ENCODE measurements around the gene HUS1. TPM values are rescaled to one million over a fixed set of nuclear protein-coding genes. Genes with fewer than 3 reads are reported as not detected.
"Not testable (repeated sequence)": the region's sequence is repeated elsewhere in the genome, so short reads cannot be mapped to it uniquely, and the experiment has no call there.

Gene HUS1
- total and polyA plus RNA-seq, 2 experiments from 2014 or later = 16.1 to 27.7 TPM

DNA sequence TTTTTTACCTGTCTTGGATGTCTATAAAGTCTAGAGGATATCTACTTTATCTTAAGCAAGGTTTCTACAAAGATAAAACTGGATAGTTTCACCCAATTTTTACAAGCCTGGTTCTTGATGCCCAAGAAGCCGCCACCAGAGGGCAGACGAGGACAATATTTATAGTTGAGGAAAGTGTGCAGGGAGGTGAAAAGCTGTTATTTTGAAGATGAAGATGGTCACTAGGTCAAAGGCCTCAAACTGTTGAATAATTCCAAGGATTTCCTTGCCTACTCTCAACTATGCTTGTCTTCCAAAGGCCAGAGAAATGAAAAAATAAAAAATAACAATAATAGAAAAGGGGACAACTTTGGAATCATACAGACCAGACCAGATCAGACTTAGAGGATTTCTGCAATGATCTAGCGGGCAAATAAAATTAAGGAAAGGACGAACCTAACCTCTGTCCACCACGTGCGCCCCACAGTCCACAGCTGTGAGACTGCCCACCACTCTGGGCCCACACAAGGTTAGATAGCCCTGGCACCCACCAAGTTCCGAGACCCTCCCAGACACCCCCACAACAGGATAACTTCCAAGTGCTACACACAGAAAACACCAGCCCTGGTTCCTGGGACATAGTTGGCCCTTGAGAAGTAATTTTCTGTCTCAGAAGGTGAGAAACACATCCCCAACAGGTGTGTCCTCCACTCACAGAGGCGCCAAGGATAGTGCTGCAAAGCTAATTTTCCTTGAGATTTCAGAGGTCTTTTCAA lies 34.0 kb downstream of the HUS1 start:
- no peak overlapping the region for H3K27ac ChIP-seq
- H4K20me1 ChIP-seq (ENCODE audit: insufficient read depth, poor library complexity, severe bottlenecking) = no peaks in the 10 kb centered on the region
- H3K27me3 ChIP-seq = no peaks in the 10 kb centered on the region
- no peaks in the 10 kb centered on the region for H3K79me2 ChIP-seq
- no peaks in the 10 kb centered on the region for H3K9me3 ChIP-seq (ENCODE audit: low read depth)
- H3K4me3 ChIP-seq = no peak overlapping the region
- no peaks in the 10 kb centered on the region for H3K36me3 ChIP-seq (replicated peaks; ENCODE audit: insufficient read depth, low read depth)
- H3K9me2 ChIP-seq (replicated peaks; ENCODE audit: insufficient read depth) = no peaks in the 10 kb centered on the region
- peaks cover 10% of the 10 kb centered on the region for H3K4me1 ChIP-seq (ENCODE audit: insufficient read depth)
- DNase-seq (ENCODE audit: low spot score) = peak; percentile 84
- H2AFZ ChIP-seq = no peak overlapping the region
- H3K4me2 ChIP-seq = no peak overlapping the region
- TF ChIP-seq EZH2phosphoT487 (IDR thresholded peaks at IDR 0.05; ENCODE audit: low read depth, severe bottlenecking, unreplicated experiment) (no peak), EZH2 (IDR thresholded peaks at IDR 0.05; ENCODE audit: borderline replicate concordance) (no peak), CTCF (IDR thresholded peaks at IDR 0.05; ENCODE audit: poor library complexity) (peak; percentile 94)
- 52% methylated on average over 8 of the region's 8 CpGs for WGBS (ENCODE audit: low lambda C conversion rate, missing lambda C conversion rate)

DNA sequence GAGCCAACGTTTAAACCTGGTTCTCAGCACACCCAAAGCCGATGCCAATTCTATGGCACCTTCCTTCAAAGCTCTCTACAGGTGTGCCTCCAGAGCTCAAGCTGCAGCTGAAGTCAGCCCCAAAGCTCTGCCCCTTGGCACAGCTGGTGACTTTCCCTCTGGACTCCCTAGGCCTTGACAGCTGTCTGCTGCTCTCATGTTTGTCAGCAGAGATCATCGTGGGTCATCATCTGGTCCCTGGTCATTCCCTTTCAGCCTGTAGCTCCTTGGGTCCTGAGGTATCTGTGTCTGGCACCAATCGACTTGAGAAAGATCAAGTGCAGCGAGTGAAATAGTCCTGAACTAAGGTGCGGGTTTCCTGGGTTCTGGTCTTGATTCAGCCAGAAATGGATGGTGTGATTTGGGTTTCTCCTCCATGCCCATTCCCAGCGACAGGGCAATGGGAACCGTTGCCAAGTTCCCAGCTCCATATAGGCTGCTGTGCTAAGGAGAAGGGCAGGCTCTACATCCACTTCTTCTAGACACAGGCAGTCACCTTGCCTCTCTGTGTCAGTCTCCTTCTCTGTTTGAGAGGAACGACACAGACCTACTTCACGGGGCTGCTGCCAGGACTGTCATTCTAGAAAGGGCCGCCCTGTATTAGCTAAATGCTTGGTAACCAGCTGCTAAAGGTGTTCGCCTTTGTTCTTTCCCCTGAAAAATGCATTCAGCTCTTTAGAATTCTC lies 34.7 kb downstream of the HUS1 start:
- peaks cover 17% of the 10 kb centered on the region for H3K4me1 ChIP-seq (ENCODE audit: insufficient read depth)
- H3K9me3 ChIP-seq (ENCODE audit: low read depth) = no peaks in the 10 kb centered on the region
- DNase-seq (ENCODE audit: low spot score) = no peak
- no peaks in the 10 kb centered on the region for H3K9me2 ChIP-seq (replicated peaks; ENCODE audit: insufficient read depth)
- H3K4me2 ChIP-seq = no peak overlapping the region
- no peaks in the 10 kb centered on the region for H4K20me1 ChIP-seq (ENCODE audit: insufficient read depth, poor library complexity, severe bottlenecking)
- no peak overlapping the region for H3K27ac ChIP-seq
- 78% methylated on average over 12 of the region's 12 CpGs for WGBS (ENCODE audit: low lambda C conversion rate, missing lambda C conversion rate)
- no peak for TF ChIP-seq EZH2phosphoT487 (IDR thresholded peaks at IDR 0.05; ENCODE audit: low read depth, severe bottlenecking, unreplicated experiment)
- no peak for TF ChIP-seq EZH2 (IDR thresholded peaks at IDR 0.05; ENCODE audit: borderline replicate concordance)
- no peak for TF ChIP-seq CTCF (IDR thresholded peaks at IDR 0.05; ENCODE audit: poor library complexity)
- no peak overlapping the region for H3K4me3 ChIP-seq
- no peak overlapping the region for H2AFZ ChIP-seq
- no peaks in the 10 kb centered on the region for H3K36me3 ChIP-seq (replicated peaks; ENCODE audit: insufficient read depth, low read depth)
- H3K79me2 ChIP-seq = no peaks in the 10 kb centered on the region
- no peaks in the 10 kb centered on the region for H3K27me3 ChIP-seq

DNA sequence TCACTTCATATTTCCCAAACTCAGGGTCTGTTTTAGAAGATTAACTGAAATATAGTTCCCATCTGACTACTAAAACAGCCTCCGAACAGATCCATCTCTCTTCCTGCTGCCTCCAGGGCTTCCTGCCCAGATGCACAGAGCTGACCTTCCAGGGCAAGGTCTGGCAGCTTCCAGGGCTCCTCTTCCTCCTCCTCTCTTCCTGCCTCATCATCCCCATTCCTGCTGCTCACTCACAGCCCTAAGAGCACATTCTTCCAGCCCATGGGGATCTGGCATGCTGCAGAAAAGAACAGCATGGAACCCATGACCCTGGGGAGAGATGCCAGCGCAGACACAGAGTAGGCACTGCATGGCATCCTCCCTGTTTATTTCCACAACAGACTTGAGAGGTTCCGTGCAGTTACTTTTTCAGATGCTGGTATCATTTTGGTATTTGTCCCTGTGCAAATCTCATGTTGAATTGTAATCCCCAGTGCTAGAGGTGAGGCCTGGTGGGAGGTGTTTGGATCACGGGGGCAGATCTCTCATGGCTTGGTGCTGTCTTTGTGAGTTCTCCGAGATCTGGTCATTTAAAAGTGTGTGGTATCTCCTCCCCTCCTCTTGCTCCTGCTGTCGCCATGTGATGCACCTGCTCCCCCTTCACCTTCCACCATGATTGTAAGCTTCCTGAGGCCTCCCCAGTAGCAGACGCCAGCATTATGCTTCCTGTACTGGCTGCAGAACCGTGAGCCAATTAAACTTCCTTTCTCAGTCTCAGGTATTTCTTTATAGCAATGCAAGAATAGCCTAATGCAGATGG lies 35.5 kb downstream of the HUS1 start:
- no peaks in the 10 kb centered on the region for H3K27me3 ChIP-seq
- H3K36me3 ChIP-seq (replicated peaks; ENCODE audit: insufficient read depth, low read depth) = no peaks in the 10 kb centered on the region
- no peak overlapping the region for H3K4me2 ChIP-seq
- TF ChIP-seq EZH2 (IDR thresholded peaks at IDR 0.05; ENCODE audit: borderline replicate concordance) (no peak), EZH2phosphoT487 (IDR thresholded peaks at IDR 0.05; ENCODE audit: low read depth, severe bottlenecking, unreplicated experiment) (no peak), CTCF (IDR thresholded peaks at IDR 0.05; ENCODE audit: poor library complexity) (no peak)
- DNase-seq (ENCODE audit: low spot score) = no peak
- H3K9me3 ChIP-seq (ENCODE audit: low read depth) = no peaks in the 10 kb centered on the region
- H2AFZ ChIP-seq = no peak overlapping the region
- no peaks in the 10 kb centered on the region for H3K79me2 ChIP-seq
- H3K4me3 ChIP-seq = no peak overlapping the region
- peaks cover 17% of the 10 kb centered on the region for H3K4me1 ChIP-seq (ENCODE audit: insufficient read depth)
- H4K20me1 ChIP-seq (ENCODE audit: insufficient read depth, poor library complexity, severe bottlenecking) = no peaks in the 10 kb centered on the region
- no peaks in the 10 kb centered on the region for H3K9me2 ChIP-seq (replicated peaks; ENCODE audit: insufficient read depth)
- 89% methylated on average over 8 of the region's 8 CpGs for WGBS (ENCODE audit: low lambda C conversion rate, missing lambda C conversion rate)
- H3K27ac ChIP-seq = no peak overlapping the region

- H3K27ac ChIP-seq; H3K36me3 ChIP-seq (replicated peaks; ENCODE audit: insufficient read depth, low read depth); H3K79me2 ChIP-seq; DNase-seq (ENCODE audit: low spot score); H3K9me3 ChIP-seq (ENCODE audit: low read depth); H3K9me2 ChIP-seq (replicated peaks; ENCODE audit: insufficient read depth); H2AFZ ChIP-seq; H4K20me1 ChIP-seq (ENCODE audit: insufficient read depth, poor library complexity, severe bottlenecking); H3K4me3 ChIP-seq; H3K4me2 ChIP-seq; H3K27me3 ChIP-seq: not testable (repeated sequence)
- peaks cover 17% of the 10 kb centered on the region for H3K4me1 ChIP-seq (ENCODE audit: insufficient read depth)
- 95% methylated on average over 10 of the region's 10 CpGs for WGBS (ENCODE audit: low lambda C conversion rate, missing lambda C conversion rate)
Measured at GRCh38 chr7:47942651-47943050, 36.8 kb downstream of the HUS1 start.

Measured in hepatocyte (in vitro differentiated cells).